OCI-LY7 (cell line): ENCODE measurements around the gene PEMT. TPM values are rescaled to one million over a fixed set of nuclear protein-coding genes. Genes with fewer than 3 reads are reported as not detected.

ENCODE experiments used
- BruUV-seq: library from RNA; stranded (reverse); fragments of 400-500 nt; replicated peaks from 2 replicates; lab custom pipeline; 2021; lab: Mats Ljungman, UMichigan
- CTCF ChIA-PET: fragments of 300-600 bp; sonication (Branson Sonifier 250); formaldehyde crosslinking; loops from one replicate; lab custom pipeline; 2022; ENCODE audit warnings: antibody characterized with exemption; ENCODE audit not compliant: unreplicated experiment; lab: Charles Lee
- POLR2A ChIA-PET: fragments of 300-600 bp; sonication (Branson Sonifier 250); formaldehyde crosslinking; loops from one replicate; lab custom pipeline; 2022; ENCODE audit warnings: antibody characterized with exemption; lab: Charles Lee
- DNase-seq: peaks from one replicate; pipeline ENCODE4 v3.0.0-alpha.2; 2015; ENCODE audit warnings: low spot score
- H2AFZ ChIP-seq: fragments of 200-600 bp; sonication (generic), shearing (Covaris generic); 2 replicates; pipeline ENCODE4 v1.6.1; 2014; ENCODE audit warnings: mild to moderate bottlenecking, antibody characterized with exemption, low read length, moderate library complexity
- H3K27ac ChIP-seq: fragments of 200-600 bp; sonication (generic); 2 replicates; pipeline ENCODE4 v1.5.1; 2014; ENCODE audit warnings: mixed run types, low read depth, mild to moderate bottlenecking, moderate library complexity, low read length, inconsistent platforms; ENCODE audit not compliant: poor library complexity, severe bottlenecking
- H3K36me3 ChIP-seq: fragments of 200-600 bp; sonication (generic); 2 replicates; pipeline ENCODE4 v1.6.1; 2014; ENCODE audit warnings: mild to moderate bottlenecking, antibody characterized with exemption, low read length, moderate library complexity, mixed read lengths; ENCODE audit not compliant: insufficient read depth
- H3K4me1 ChIP-seq: fragments of 200-600 bp; sonication (generic); 2 replicates; pipeline ENCODE4 v1.5.1; 2014; ENCODE audit warnings: mild to moderate bottlenecking, low read length; ENCODE audit not compliant: insufficient read depth, poor library complexity, severe bottlenecking
- H3K4me2 ChIP-seq: fragments of 200-600 bp; sonication (generic); 2 replicates; pipeline ENCODE4 v1.6.1; 2014; ENCODE audit warnings: mild to moderate bottlenecking, low read length
- H3K4me3 ChIP-seq: fragments of 200-600 bp; sonication (generic); 2 replicates; pipeline ENCODE4 v1.5.1; 2014; ENCODE audit warnings: mild to moderate bottlenecking, low read depth, low read length; ENCODE audit not compliant: poor library complexity, severe bottlenecking
- H3K79me2 ChIP-seq: fragments of 200-600 bp; sonication (generic); 2 replicates; pipeline ENCODE4 v1.6.1; 2016; ENCODE audit warnings: low read depth, mild to moderate bottlenecking, low read length, moderate library complexity, mixed read lengths; ENCODE audit not compliant: insufficient read depth
- H3K9me2 ChIP-seq: fragments of 200-600 bp; sonication (generic); 2 replicates; pipeline ENCODE4 v1.6.1; 2016; ENCODE audit warnings: mild to moderate bottlenecking, low read length, mixed read lengths; ENCODE audit not compliant: insufficient read depth
- H3K9me3 ChIP-seq: fragments of 200-600 bp; sonication (generic); 2 replicates; pipeline ENCODE4 v1.6.1; 2014; ENCODE audit warnings: mild to moderate bottlenecking, mixed run types, low read length, mixed read lengths
- H4K20me1 ChIP-seq: fragments of 200-600 bp; sonication (generic); 2 replicates; pipeline ENCODE4 v1.6.1; 2014; ENCODE audit warnings: mild to moderate bottlenecking, antibody characterized with exemption, low read length, moderate library complexity, mixed read lengths; ENCODE audit not compliant: insufficient read depth
- CTCF ChIP-seq: fragments of 200-600 bp; sonication (generic); conservative IDR thresholded peaks from 2 replicates; pipeline ENCODE4 v1.5.1; 2014; ENCODE audit warnings: mild to moderate bottlenecking, antibody characterized with exemption, low read length, moderate library complexity, mixed read lengths
- EZH2phosphoT487 ChIP-seq: fragments of 200-600 bp; sonication (generic); IDR thresholded peaks from 2 replicates; pipeline ENCODE4 v1.6.1; 2018; ENCODE audit warnings: low read depth, borderline replicate concordance, mild to moderate bottlenecking, mixed run types, antibody characterized with exemption, low read length, moderate library complexity, mixed read lengths
- intact Hi-C: fragments of 100-400 bp; cut with micrococcal nuclease; formaldehyde crosslinking; loops from one replicate; pipeline ENCODE4 v1.10.0; 2022; ENCODE audit not compliant: unreplicated experiment
- total RNA-seq, 2 experiments: library from RNA; depleted of rRNA in 1 of 2; stranded (reverse); fragments of >200 nt in 1 of 2; shearing (Covaris generic) in 1 of 2; gene quantifications; 2 replicates each; pipeline ENCODE4 v1.2.3, GENCODE V29; 2014 to 2022

The PEMT gene
- total RNA-seq, 2 experiments from 2014 or later, result 27.3 to 53.5 TPM

GRCh38 chr17:17462048-17462824 lies 129.3 kb downstream of the PEMT start:
- Histone ChIP-seq H4K20me1 (no peaks in the 10 kb centered on the region), H3K4me3 (no peak overlapping the region), H3K79me2 (no peaks in the 10 kb centered on the region), H3K9me2 (no peaks in the 10 kb centered on the region), H3K4me1 (no peaks in the 10 kb centered on the region), H3K9me3 (no peaks in the 10 kb centered on the region), H3K27ac (no peak overlapping the region), H3K36me3 (no peaks in the 10 kb centered on the region), H3K4me2 (no peak overlapping the region), H2AFZ (no peak overlapping the region)
- no TSS peak for BruUV-seq
- no peak for DNase-seq
- intact Hi-C loops, result no loop called here
- ChIA-PET POLR2A (interaction anchor here (0.6 kb wide), 1 partner anchor 178 kb away, joined by 4 read pairs; no protein-coding TSS in a partner anchor), CTCF (interaction anchor here (0.9 kb wide), 1 partner anchor 12 kb away, joined by 3 read pairs; no protein-coding TSS in a partner anchor)
- TF ChIP-seq EZH2phosphoT487, result no peak
- no peak for TF ChIP-seq CTCF

- H3K79me2 ChIP-seq, result no peaks in the 10 kb centered on the region
- no peaks in the 10 kb centered on the region for H3K4me1 ChIP-seq
- no peaks in the 10 kb centered on the region for H3K9me3 ChIP-seq
- ChIA-PET CTCF (no interaction called here), POLR2A (no interaction called here)
- H2AFZ ChIP-seq, result no peak overlapping the region
- intact Hi-C loops, result no loop called here
- no peak overlapping the region for H3K4me3 ChIP-seq
- H3K9me2 ChIP-seq, result no peaks in the 10 kb centered on the region
- H4K20me1 ChIP-seq, result no peaks in the 10 kb centered on the region
- no peaks in the 10 kb centered on the region for H3K36me3 ChIP-seq
- no peak overlapping the region for H3K4me2 ChIP-seq
- no TSS peak for BruUV-seq
- H3K27ac ChIP-seq, result no peak overlapping the region
- no peak for TF ChIP-seq EZH2phosphoT487
- no peak for DNase-seq
Observed at GRCh38 chr17:17460038-17460437, 131.5 kb downstream of the PEMT start.

GRCh38 chr17:17457680-17458079 lies 133.8 kb downstream of the PEMT start:
- POLR2A ChIA-PET, result no interaction called here
- CTCF ChIA-PET, result no interaction called here
- Histone ChIP-seq H3K4me3 (no peak overlapping the region), H2AFZ (no peak overlapping the region), H3K27ac (no peak overlapping the region), H3K4me2 (no peak overlapping the region), H4K20me1 (no peaks in the 10 kb centered on the region), H3K9me2 (no peaks in the 10 kb centered on the region), H3K36me3 (no peaks in the 10 kb centered on the region), H3K4me1 (no peaks in the 10 kb centered on the region), H3K9me3 (no peaks in the 10 kb centered on the region), H3K79me2 (no peaks in the 10 kb centered on the region)
- no peak for DNase-seq
- TF ChIP-seq CTCF (no peak), EZH2phosphoT487 (no peak)
- intact Hi-C loops, result no loop called here
- no TSS peak for BruUV-seq
